GM12864 (cell line): ENCODE measurements around the gene UGGT1.

Experiments used
- DNase-seq: peaks from one replicate; pipeline ENCODE4 v3.0.0-alpha.2; 2011; ENCODE audit warnings: low read depth
- H3K4me3 ChIP-seq: 2 replicates; pipeline ENCODE4 v1.5.1; 2011; ENCODE audit warnings: mild to moderate bottlenecking, low read depth, low read length, control low read depth
- CTCF ChIP-seq: IDR thresholded peaks from 2 replicates; pipeline ENCODE4 v1.5.1; 2011; ENCODE audit warnings: low read depth, mild to moderate bottlenecking, moderate library complexity, low read length, control low read depth, inconsistent platforms; ENCODE audit errors: missing control alignments

Gene UGGT1

GRCh38 chr2:128090945-128091725, at the start of gene UGGT1:
TSS of gene UGGT1 (plus strand) at chr2:128091200. CDS start at chr2:128091358, 158 bp downstream.
- peak within 1 kb of the TSS; percentile 91 for H3K4me3 ChIP-seq
- no peak for TF ChIP-seq CTCF
- DNase-seq, result peak; percentile 97

- H3K4me3 ChIP-seq, result no peak overlapping the region
- no peak for TF ChIP-seq CTCF
- DNase-seq, result no peak
Observed at GRCh38 chr2:128041561-128041960, 49.4 kb upstream of the UGGT1 start.

GRCh38 chr2:128043041-128043440, 48.0 kb upstream of the UGGT1 start:
- DNase-seq, result no peak
- TF ChIP-seq CTCF, result no peak
- no peak overlapping the region for H3K4me3 ChIP-seq

- no peak overlapping the region for H3K4me3 ChIP-seq
- TF ChIP-seq CTCF, result no peak
- DNase-seq, result no peak
Observed at GRCh38 chr2:128053331-128053730, 37.7 kb upstream of the UGGT1 start.

GRCh38 chr2:128054104-128054885, 36.7 kb upstream of the UGGT1 start:
- TF ChIP-seq CTCF, result no peak
- no peak overlapping the region for H3K4me3 ChIP-seq
- no peak for DNase-seq

GRCh38 chr2:128057334-128057733, 33.7 kb upstream of the UGGT1 start:
- DNase-seq, result no peak
- no peak overlapping the region for H3K4me3 ChIP-seq
- TF ChIP-seq CTCF, result no peak

GRCh38 chr2:128058114-128058513, 32.9 kb upstream of the UGGT1 start:
- no peak overlapping the region for H3K4me3 ChIP-seq
- TF ChIP-seq CTCF, result no peak
- no peak for DNase-seq
